T-helper 1 cell treated with Interleukin-12 subunit alpha and Interleukin-12 subunit beta and Interleukin-4 antibody, amounts not matched to agents 30 μg/mL and 1 μg/mL, for 36 hours (primary cell): ENCODE measurements around the gene FYN.
A peak's percentile ranks its signal among the peaks of the same experiment; 100 is the strongest.

Source experiments
- H3K27ac Mint-ChIP-seq: one replicate; pipeline ENCODE4 v1.8.0; 2021; ENCODE audit warnings: mild to moderate bottlenecking, mixed read lengths
- H3K27me3 Mint-ChIP-seq: one replicate; pipeline ENCODE4 v1.8.0; 2021; ENCODE audit warnings: low read depth, mixed read lengths
- H3K36me3 Mint-ChIP-seq: one replicate; pipeline ENCODE4 v1.8.0; 2021; ENCODE audit warnings: low read depth, mixed read lengths
- H3K4me1 Mint-ChIP-seq: one replicate; pipeline ENCODE4 v1.8.0; 2021; ENCODE audit warnings: low read depth, mixed read lengths
- H3K4me3 Mint-ChIP-seq: one replicate; pipeline ENCODE4 v1.8.0; 2021; ENCODE audit warnings: mild to moderate bottlenecking, moderate library complexity, mixed read lengths
- H3K9me3 Mint-ChIP-seq: one replicate; pipeline ENCODE4 v1.8.0; 2021; ENCODE audit warnings: mixed read lengths

FYN gene

GRCh38 chr6:111769365-111770152 lies 103.7 kb downstream of the FYN start:
- Mint-ChIP-seq H3K36me3 (peaks cover 36% of the 10 kb centered on the region), H3K9me3 (no peaks in the 10 kb centered on the region), H3K27ac (peak overlapping the region; percentile 43), H3K4me1 (peaks cover 78% of the 10 kb centered on the region), H3K4me3 (peak overlapping the region; percentile 15), H3K27me3 (no peaks in the 10 kb centered on the region)

- no peaks in the 10 kb centered on the region for H3K27me3 Mint-ChIP-seq
- no peaks in the 10 kb centered on the region for H3K9me3 Mint-ChIP-seq
- H3K36me3 Mint-ChIP-seq, result peaks cover 37% of the 10 kb centered on the region
- no peak overlapping the region for H3K27ac Mint-ChIP-seq
- peaks cover 81% of the 10 kb centered on the region for H3K4me1 Mint-ChIP-seq
- no peak overlapping the region for H3K4me3 Mint-ChIP-seq
These were observed 104.9 kb downstream of the FYN start for GRCh38 chr6:111768431-111768770.

GRCh38 chr6:111767752-111768430 lies 105.4 kb downstream of the FYN start:
- Mint-ChIP-seq H3K36me3 (peaks cover 38% of the 10 kb centered on the region), H3K27ac (peak overlapping the region; percentile 42), H3K27me3 (no peaks in the 10 kb centered on the region), H3K4me3 (peak overlapping the region; percentile 8), H3K4me1 (peaks cover 85% of the 10 kb centered on the region), H3K9me3 (no peaks in the 10 kb centered on the region)

GRCh38 chr6:111766201-111766857 lies 106.9 kb downstream of the FYN start:
- H3K4me3 Mint-ChIP-seq, result peak overlapping the region; percentile 12
- H3K27me3 Mint-ChIP-seq, result no peaks in the 10 kb centered on the region
- peaks cover 38% of the 10 kb centered on the region for H3K36me3 Mint-ChIP-seq
- H3K4me1 Mint-ChIP-seq, result peaks cover 92% of the 10 kb centered on the region
- H3K27ac Mint-ChIP-seq, result peak overlapping the region; percentile 66
- H3K9me3 Mint-ChIP-seq, result no peaks in the 10 kb centered on the region

- Mint-ChIP-seq H3K27me3 (no peaks in the 10 kb centered on the region), H3K27ac (peak overlapping the region; percentile 58), H3K9me3 (no peaks in the 10 kb centered on the region), H3K36me3 (peaks cover 37% of the 10 kb centered on the region), H3K4me1 (peaks cover 93% of the 10 kb centered on the region), H3K4me3 (peak overlapping the region; percentile 10)
These were observed 107.5 kb downstream of the FYN start for GRCh38 chr6:111765763-111766162.

GRCh38 chr6:111764238-111765175 lies 108.7 kb downstream of the FYN start:
- peak overlapping the region; percentile 82 for H3K27ac Mint-ChIP-seq
- peaks cover 94% of the 10 kb centered on the region for H3K4me1 Mint-ChIP-seq
- H3K4me3 Mint-ChIP-seq, result peak overlapping the region; percentile 54
- H3K9me3 Mint-ChIP-seq, result no peaks in the 10 kb centered on the region
- peaks cover 30% of the 10 kb centered on the region for H3K36me3 Mint-ChIP-seq
- H3K27me3 Mint-ChIP-seq, result no peaks in the 10 kb centered on the region

GRCh38 chr6:111763381-111763780 lies 109.9 kb downstream of the FYN start:
- H3K9me3 Mint-ChIP-seq, result no peaks in the 10 kb centered on the region
- H3K4me1 Mint-ChIP-seq, result peaks cover 95% of the 10 kb centered on the region
- H3K4me3 Mint-ChIP-seq, result no peak overlapping the region
- peaks cover 32% of the 10 kb centered on the region for H3K36me3 Mint-ChIP-seq
- H3K27ac Mint-ChIP-seq, result no peak overlapping the region
- no peaks in the 10 kb centered on the region for H3K27me3 Mint-ChIP-seq

- Mint-ChIP-seq H3K36me3 (peaks cover 30% of the 10 kb centered on the region), H3K4me1 (peaks cover 94% of the 10 kb centered on the region), H3K4me3 (peak overlapping the region; percentile 26), H3K27me3 (no peaks in the 10 kb centered on the region), H3K9me3 (no peaks in the 10 kb centered on the region), H3K27ac (peak overlapping the region; percentile 64)
These were observed 111.4 kb downstream of the FYN start for GRCh38 chr6:111761783-111762312.

GRCh38 chr6:111761212-111761611 lies 112.0 kb downstream of the FYN start:
- H3K27me3 Mint-ChIP-seq, result no peaks in the 10 kb centered on the region
- H3K9me3 Mint-ChIP-seq, result no peaks in the 10 kb centered on the region
- H3K4me1 Mint-ChIP-seq, result peaks cover 88% of the 10 kb centered on the region
- peaks cover 28% of the 10 kb centered on the region for H3K36me3 Mint-ChIP-seq
- H3K4me3 Mint-ChIP-seq, result peak overlapping the region; percentile 6
- peak overlapping the region; percentile 93 for H3K27ac Mint-ChIP-seq

GRCh38 chr6:111759836-111760785 lies 113.1 kb downstream of the FYN start:
- Mint-ChIP-seq H3K9me3 (no peaks in the 10 kb centered on the region), H3K4me1 (peaks cover 83% of the 10 kb centered on the region), H3K27me3 (no peaks in the 10 kb centered on the region), H3K36me3 (peaks cover 28% of the 10 kb centered on the region), H3K27ac (peak overlapping the region; percentile 93), H3K4me3 (peak overlapping the region; percentile 77)

GRCh38 chr6:111759331-111759835 lies 113.9 kb downstream of the FYN start:
- H3K27me3 Mint-ChIP-seq, result no peaks in the 10 kb centered on the region
- no peaks in the 10 kb centered on the region for H3K9me3 Mint-ChIP-seq
- H3K4me3 Mint-ChIP-seq, result peak overlapping the region; percentile 77
- peaks cover 26% of the 10 kb centered on the region for H3K36me3 Mint-ChIP-seq
- H3K4me1 Mint-ChIP-seq, result peaks cover 81% of the 10 kb centered on the region
- peak overlapping the region; percentile 93 for H3K27ac Mint-ChIP-seq

- H3K4me3 Mint-ChIP-seq, result peak overlapping the region; percentile 77
- H3K4me1 Mint-ChIP-seq, result peaks cover 81% of the 10 kb centered on the region
- H3K27ac Mint-ChIP-seq, result peak overlapping the region; percentile 93
- peaks cover 31% of the 10 kb centered on the region for H3K36me3 Mint-ChIP-seq
- no peaks in the 10 kb centered on the region for H3K27me3 Mint-ChIP-seq
- no peaks in the 10 kb centered on the region for H3K9me3 Mint-ChIP-seq
These were observed 114.5 kb downstream of the FYN start for GRCh38 chr6:111758608-111759329.
